NT2/D1 (cell line): ENCODE results near the gene EDC3.

Source experiments
- YY1 ChIP-seq: IDR thresholded peaks from 2 replicates; pipeline ENCODE4 v1.6.1; 2011; ENCODE audit not compliant: insufficient read length, insufficient read depth
- ZNF274 ChIP-seq: IDR thresholded peaks from 2 replicates; pipeline ENCODE4 v1.6.1; 2011; ENCODE audit warnings: mild to moderate bottlenecking, low read depth, low read length

- TF ChIP-seq YY1 (no peak), ZNF274 (no peak)
Measured at GRCh38 chr15:74642348-74642733, 53.5 kb downstream of the EDC3 start.
